Central memory CD8-positive, alpha-beta T cell (primary cell): ENCODE measurements around the gene ASPA.

Experiments
- ATAC-seq: fragments of 150-1000 bp; cut with Tn5 transposase; replicated peaks from 2 replicates; pipeline ENCODE4 v1.10.0; 2022; ENCODE audit warnings: mild to moderate bottlenecking, moderate FRiP score, moderate number of reproducible peaks; ENCODE audit not compliant: poor library complexity, severe bottlenecking; ENCODE audit errors: extremely low read depth
- DNase-seq, 2 donors: peaks; one replicate each; pipeline ENCODE4 v3.0.0; 2021; ENCODE audit warnings: low spot score in 2 of 2
- H3K27ac Mint-ChIP-seq: one replicate; pipeline ENCODE4 v1.8.0; 2022; ENCODE audit warnings: low read depth, mild to moderate bottlenecking, moderate library complexity, mixed read lengths
- H3K27me3 Mint-ChIP-seq: one replicate; pipeline ENCODE4 v1.8.0; 2022; ENCODE audit warnings: mixed read lengths
- H3K36me3 Mint-ChIP-seq: one replicate; pipeline ENCODE4 v1.8.0; 2022; ENCODE audit warnings: mild to moderate bottlenecking, moderate library complexity, mixed read lengths; ENCODE audit not compliant: insufficient read depth
- H3K4me1 Mint-ChIP-seq: one replicate; pipeline ENCODE4 v1.8.0; 2022; ENCODE audit warnings: mixed read lengths
- H3K4me3 Mint-ChIP-seq: one replicate; pipeline ENCODE4 v1.8.0; 2022; ENCODE audit warnings: mild to moderate bottlenecking, moderate library complexity, mixed read lengths
- H3K9me3 Mint-ChIP-seq: one replicate; pipeline ENCODE4 v1.8.0; 2022; ENCODE audit warnings: mixed read lengths

ASPA gene

DNA sequence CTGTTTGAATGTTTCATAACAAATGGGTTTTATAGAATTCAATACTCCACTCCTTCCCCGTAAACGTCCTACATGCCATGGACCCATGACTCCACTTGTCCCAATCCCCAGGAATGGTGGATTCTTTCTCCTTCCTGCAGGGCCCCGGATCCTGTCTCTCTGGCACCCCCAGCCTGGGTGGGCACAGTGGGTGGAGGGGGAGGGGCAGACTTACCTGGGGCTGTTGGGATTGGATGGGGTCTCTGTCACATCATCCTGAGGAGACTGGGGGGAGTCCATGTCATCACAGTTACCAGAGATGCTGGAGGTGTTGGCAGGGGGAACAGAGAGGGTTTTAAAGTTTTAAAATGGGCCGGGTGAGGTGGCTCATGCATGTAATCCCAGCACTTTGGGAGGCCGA is 68.6 kb downstream of the ASPA start:
- H3K36me3 Mint-ChIP-seq, result no peaks in the 10 kb centered on the region
- ATAC-seq, result no peak
- no peak overlapping the region for H3K27ac Mint-ChIP-seq
- H3K27me3 Mint-ChIP-seq, result peaks cover 21% of the 10 kb centered on the region
- H3K9me3 Mint-ChIP-seq, result peaks cover 2% of the 10 kb centered on the region
- no peak overlapping the region for H3K4me3 Mint-ChIP-seq
- DNase-seq, result no peak
- H3K4me1 Mint-ChIP-seq, result no peaks in the 10 kb centered on the region

DNA sequence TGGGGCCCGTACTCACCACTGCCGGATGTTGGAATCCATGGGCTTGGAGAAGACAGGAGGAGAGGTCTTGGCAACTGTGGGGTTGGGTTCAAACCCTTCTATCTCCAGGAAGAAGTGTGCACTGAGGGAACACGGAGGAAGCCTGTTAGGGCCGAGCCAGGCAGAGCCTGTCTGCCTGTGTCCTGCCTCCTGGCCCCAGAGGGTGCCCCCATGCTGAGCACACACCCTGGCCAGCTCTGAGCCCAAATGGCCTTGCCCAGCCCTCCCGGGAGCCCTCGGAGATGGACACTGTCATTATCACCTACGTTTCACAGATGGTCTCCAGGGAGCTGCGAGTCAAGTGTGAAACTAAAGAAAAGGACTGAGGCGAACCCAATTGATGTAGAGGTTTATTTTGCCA is 69.4 kb downstream of the ASPA start:
- DNase-seq, result no peak
- Mint-ChIP-seq H3K4me1 (no peaks in the 10 kb centered on the region), H3K27me3 (peaks cover 21% of the 10 kb centered on the region), H3K36me3 (no peaks in the 10 kb centered on the region), H3K27ac (no peak overlapping the region), H3K9me3 (peaks cover 5% of the 10 kb centered on the region), H3K4me3 (no peak overlapping the region)
- no peak for ATAC-seq

DNA sequence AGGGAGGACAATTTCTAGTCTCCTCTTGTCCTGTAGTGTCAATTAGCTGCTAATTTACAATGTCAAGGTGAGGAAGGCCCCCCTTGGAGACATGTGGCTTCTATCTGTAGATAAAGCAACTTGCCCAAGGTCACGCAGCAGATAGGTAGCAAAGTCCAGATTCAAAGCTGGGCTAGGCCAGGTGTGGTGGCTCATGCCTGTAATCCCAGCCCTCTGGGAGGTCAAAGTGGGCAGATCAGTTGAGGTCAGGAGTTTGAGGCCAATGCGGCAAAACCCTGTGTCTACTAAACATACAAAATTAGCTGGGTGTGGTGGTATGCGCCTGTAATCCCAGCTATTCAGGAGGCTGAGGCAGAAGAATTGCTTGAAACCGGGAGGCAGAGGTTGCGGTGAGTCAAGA is 70.7 kb downstream of the ASPA start:
- no peak for DNase-seq
- ATAC-seq, result no peak
- H3K27ac Mint-ChIP-seq, result no peak overlapping the region
- H3K36me3 Mint-ChIP-seq, result no peaks in the 10 kb centered on the region
- H3K9me3 Mint-ChIP-seq, result peaks cover 5% of the 10 kb centered on the region
- H3K27me3 Mint-ChIP-seq, result peaks cover 21% of the 10 kb centered on the region
- H3K4me3 Mint-ChIP-seq, result no peak overlapping the region
- H3K4me1 Mint-ChIP-seq, result no peaks in the 10 kb centered on the region

DNA sequence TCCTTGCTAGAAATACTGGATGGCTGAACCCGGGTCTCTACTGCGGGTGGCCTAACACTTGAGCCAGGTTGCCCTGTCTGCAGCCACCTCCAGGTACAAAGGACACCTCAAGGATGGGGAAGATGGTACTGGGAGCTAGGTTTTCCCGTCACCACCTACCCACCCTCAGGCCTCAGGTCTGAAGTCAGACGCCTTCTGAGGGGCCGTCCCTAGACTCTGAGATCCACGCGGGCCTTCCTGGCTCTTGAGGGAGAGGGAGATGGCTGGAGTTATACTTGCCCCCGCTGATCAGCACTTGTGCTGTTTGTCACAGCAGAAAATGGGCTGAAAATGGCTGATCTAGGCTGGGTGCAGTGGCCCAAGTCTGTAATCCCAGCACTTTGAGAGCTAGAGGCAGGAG is 71.2 kb downstream of the ASPA start:
- no peak for ATAC-seq
- H3K36me3 Mint-ChIP-seq, result no peaks in the 10 kb centered on the region
- peaks cover 5% of the 10 kb centered on the region for H3K9me3 Mint-ChIP-seq
- no peaks in the 10 kb centered on the region for H3K4me1 Mint-ChIP-seq
- no peak overlapping the region for H3K27ac Mint-ChIP-seq
- DNase-seq, result no peak
- peaks cover 21% of the 10 kb centered on the region for H3K27me3 Mint-ChIP-seq
- no peak overlapping the region for H3K4me3 Mint-ChIP-seq

DNA sequence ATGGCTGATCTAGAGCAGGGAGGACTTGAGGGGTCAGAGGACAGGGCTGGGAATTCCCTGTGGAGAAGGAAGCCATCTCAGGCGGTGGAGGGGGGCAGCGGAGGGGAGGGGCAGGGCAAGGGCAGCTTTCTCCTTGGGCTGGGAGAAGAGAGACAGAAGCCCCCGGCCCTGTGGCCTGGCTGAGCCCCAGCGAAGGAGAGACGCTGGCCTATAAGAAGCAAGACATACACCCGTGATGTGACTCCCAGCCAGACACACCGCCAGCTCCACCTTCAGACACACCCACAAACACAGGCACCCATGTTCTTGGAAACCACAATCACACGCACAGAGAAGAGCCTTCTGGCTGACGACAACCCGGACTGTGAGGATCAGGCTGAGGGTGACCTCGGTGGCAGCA is 71.8 kb downstream of the ASPA start:
- Mint-ChIP-seq H3K4me1 (no peaks in the 10 kb centered on the region), H3K4me3 (no peak overlapping the region), H3K9me3 (peaks cover 5% of the 10 kb centered on the region), H3K27ac (no peak overlapping the region), H3K36me3 (no peaks in the 10 kb centered on the region), H3K27me3 (peaks cover 17% of the 10 kb centered on the region)
- DNase-seq, result no peak
- no peak for ATAC-seq

DNA sequence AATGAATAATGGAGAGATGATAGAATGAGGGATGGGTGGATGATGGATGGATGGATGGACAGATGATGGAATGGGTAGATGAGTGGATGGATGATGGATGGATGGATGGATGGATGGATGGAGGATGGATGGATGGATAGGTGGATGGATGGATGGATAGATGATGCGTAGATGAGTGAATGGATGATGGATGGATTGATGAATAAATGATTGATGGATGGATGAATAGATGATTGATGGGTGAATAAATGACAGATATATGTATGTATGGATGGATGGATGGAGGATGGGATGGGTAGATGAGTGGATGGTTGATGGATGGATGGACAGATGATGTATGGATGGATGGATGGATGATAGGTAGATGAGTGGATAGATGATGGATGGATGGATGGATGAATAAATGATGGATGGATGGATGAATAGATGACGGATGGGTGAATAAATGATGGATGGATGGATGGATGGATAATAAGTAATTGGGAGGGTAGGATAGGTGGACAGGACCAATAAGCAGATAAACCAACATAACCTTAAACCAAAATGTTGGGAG is 73.9 kb downstream of the ASPA start:
- no peak for ATAC-seq
- peaks cover 14% of the 10 kb centered on the region for H3K27me3 Mint-ChIP-seq
- H3K27ac Mint-ChIP-seq, result no peak overlapping the region
- no peaks in the 10 kb centered on the region for H3K36me3 Mint-ChIP-seq
- H3K4me1 Mint-ChIP-seq, result no peaks in the 10 kb centered on the region
- no peak overlapping the region for H3K4me3 Mint-ChIP-seq
- peaks cover 5% of the 10 kb centered on the region for H3K9me3 Mint-ChIP-seq
- DNase-seq, result no peak

DNA sequence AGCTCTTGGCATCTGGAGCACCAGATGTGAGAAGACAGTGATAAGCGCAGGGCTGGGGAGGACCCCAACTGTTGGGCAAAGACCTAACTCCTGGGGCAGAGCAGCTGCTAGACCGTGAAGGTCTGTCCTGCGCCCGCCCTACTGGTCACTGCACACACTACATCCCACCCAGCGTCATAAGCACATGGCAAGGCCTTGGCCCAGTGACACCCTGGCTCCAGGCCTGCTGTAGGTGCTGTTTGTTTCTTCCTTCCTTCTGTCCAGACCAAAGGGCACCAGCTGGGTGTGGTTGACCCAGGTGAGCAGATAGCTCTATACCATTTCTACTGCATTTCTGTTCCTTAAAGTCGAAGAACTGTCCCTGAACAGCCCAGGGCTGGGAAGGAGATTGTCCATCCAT is 75.4 kb downstream of the ASPA start:
- DNase-seq (no peak), ATAC-seq (no peak)
- no peaks in the 10 kb centered on the region for H3K4me1 Mint-ChIP-seq
- no peaks in the 10 kb centered on the region for H3K36me3 Mint-ChIP-seq
- H3K27me3 Mint-ChIP-seq, result peaks cover 24% of the 10 kb centered on the region
- no peak overlapping the region for H3K27ac Mint-ChIP-seq
- H3K4me3 Mint-ChIP-seq, result no peak overlapping the region
- peaks cover 5% of the 10 kb centered on the region for H3K9me3 Mint-ChIP-seq

DNA sequence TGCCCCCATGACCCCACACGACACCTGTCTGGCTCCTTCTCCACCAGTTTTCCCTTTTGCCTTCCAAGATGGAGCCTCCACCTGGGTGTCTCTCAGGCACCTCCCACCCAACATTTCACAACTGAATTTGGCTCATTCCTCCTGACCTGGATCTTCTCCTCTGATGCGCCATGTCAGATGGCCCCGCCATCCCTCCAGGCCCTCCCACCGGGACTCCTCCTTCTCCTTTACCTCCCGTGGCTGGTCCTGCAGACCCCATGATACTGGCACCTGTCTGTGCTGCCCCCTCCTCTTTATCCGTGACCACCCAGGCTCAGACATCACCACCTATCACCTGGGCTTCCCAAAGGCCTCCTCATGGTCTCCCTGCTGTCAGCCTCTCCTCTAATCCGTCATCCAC is 77.1 kb downstream of the ASPA start:
- DNase-seq (no peak), ATAC-seq (no peak)
- no peaks in the 10 kb centered on the region for H3K36me3 Mint-ChIP-seq
- no peaks in the 10 kb centered on the region for H3K4me1 Mint-ChIP-seq
- peaks cover 5% of the 10 kb centered on the region for H3K9me3 Mint-ChIP-seq
- H3K27ac Mint-ChIP-seq, result no peak overlapping the region
- H3K27me3 Mint-ChIP-seq, result peaks cover 39% of the 10 kb centered on the region
- H3K4me3 Mint-ChIP-seq, result no peak overlapping the region
